Inferior parietal cortex (tissue), 1 donor: ENCODE results near the gene PRKCA.

Source experiments
- DNase-seq: peaks from one replicate; pipeline ENCODE4 v3.0.0-alpha.2; 2016; ENCODE audit errors: extremely low spot score

Gene PRKCA

GRCh38 chr17:66574123-66574522, 271.7 kb downstream of the PRKCA start:
- DNase-seq, result no peak

GRCh38 chr17:66576473-66576872, 274.1 kb downstream of the PRKCA start:
- no peak for DNase-seq

- DNase-seq, result no peak
Observed at GRCh38 chr17:66577041-66577440, 274.6 kb downstream of the PRKCA start.

GRCh38 chr17:66578781-66579489, 276.5 kb downstream of the PRKCA start:
- no peak for DNase-seq

- DNase-seq, result no peak
Observed at GRCh38 chr17:66579556-66579955, 277.1 kb downstream of the PRKCA start.

GRCh38 chr17:66580184-66580955, 278.0 kb downstream of the PRKCA start:
- no peak for DNase-seq

GRCh38 chr17:66580956-66581391, 278.6 kb downstream of the PRKCA start:
- DNase-seq, result no peak

GRCh38 chr17:66582373-66583111, 280.1 kb downstream of the PRKCA start:
- DNase-seq, result no peak

- no peak for DNase-seq
Observed at GRCh38 chr17:66583112-66583748, 280.8 kb downstream of the PRKCA start.

GRCh38 chr17:66584927-66585326, 282.5 kb downstream of the PRKCA start:
- no peak for DNase-seq

- no peak for DNase-seq
Observed at GRCh38 chr17:66585472-66585871, 283.1 kb downstream of the PRKCA start.

- DNase-seq, result no peak
Observed at GRCh38 chr17:66589892-66590291, 287.5 kb downstream of the PRKCA start.

- no peak for DNase-seq
Observed at GRCh38 chr17:66593116-66593515, 290.7 kb downstream of the PRKCA start.

- DNase-seq, result no peak
Observed at GRCh38 chr17:66595893-66596292, 293.5 kb downstream of the PRKCA start.

GRCh38 chr17:66602659-66603384, 300.4 kb downstream of the PRKCA start:
- DNase-seq, result peak; percentile 29

- peak; percentile 73 for DNase-seq
Observed at GRCh38 chr17:66604376-66604775, 302.0 kb downstream of the PRKCA start.

- DNase-seq, result no peak
Observed at GRCh38 chr17:66605541-66605940, 303.1 kb downstream of the PRKCA start.

GRCh38 chr17:66610361-66611133, 308.1 kb downstream of the PRKCA start:
- no peak for DNase-seq

- DNase-seq, result no peak
Observed at GRCh38 chr17:66611397-66611796, 309.0 kb downstream of the PRKCA start.

GRCh38 chr17:66612993-66613392, 310.6 kb downstream of the PRKCA start:
- no peak for DNase-seq

- no peak for DNase-seq
Observed at GRCh38 chr17:66614469-66614868, 312.1 kb downstream of the PRKCA start.
